HEK293 (cell line): ENCODE measurements around the gene VEZT.
A peak's percentile ranks its signal among the peaks of the same experiment; 100 is the strongest.

Source experiments
- CTCF ChIA-PET: fragments of 350-600 bp; formaldehyde crosslinking; extraction: SDS; loops from one replicate; lab custom pipeline; 2021; ENCODE audit warnings: antibody characterized with exemption; lab: Yijun Ruan, JAX
- POLR2A ChIA-PET: fragments of 300-600 bp; formaldehyde crosslinking; extraction: SDS; loops from one replicate; lab custom pipeline; 2020; ENCODE audit warnings: antibody characterized with exemption, inconsistent platforms; lab: Yijun Ruan, JAX
- H3K27ac ChIP-seq: fragments of 200-500 bp; sonication (Bioruptor generic); 2 replicates; pipeline ENCODE4 v1.5.1; 2014; ENCODE audit warnings: low read depth, low read length, control low read depth, inconsistent platforms; ENCODE audit errors: extremely low read depth
- H3K36me3 ChIP-seq, 2 experiments: fragments of 200-500 bp in 1 of 2; sonication (Bioruptor generic) in 1 of 2; 1 replicate in 1 of 2; 2 replicates in 1 of 2; pipeline ENCODE4 v1.5.1; 2014 to 2017; ENCODE audit warnings: inconsistent platforms in 2 of 2, low read length in 2 of 2; ENCODE audit not compliant: control insufficient read depth in 2 of 2, insufficient read depth in 1 of 2
- H3K4me1 ChIP-seq: fragments of 200-500 bp; sonication (Bioruptor generic); 2 replicates; pipeline ENCODE4 v1.5.1; 2014; ENCODE audit warnings: mild to moderate bottlenecking, low read length, inconsistent platforms; ENCODE audit not compliant: control insufficient read depth, insufficient read depth
- H3K4me3 ChIP-seq: 2 replicates; pipeline ENCODE4 v1.5.1; 2011; ENCODE audit warnings: low read depth, mild to moderate bottlenecking, control low read depth, low read length, moderate library complexity
- H3K9me3 ChIP-seq: fragments of 200-500 bp; sonication (Bioruptor generic); 2 replicates; pipeline ENCODE4 v1.5.1; 2014; ENCODE audit warnings: low read depth, low read length, inconsistent platforms; ENCODE audit not compliant: control insufficient read depth, insufficient read depth
- IKZF3 ChIP-seq: fragments of 450-650 bp; IDR thresholded peaks from 2 replicates; pipeline ENCODE4 v1.5.0; 2018; ENCODE audit warnings: missing biosample characterization, mild to moderate bottlenecking, missing genetic modification characterization, moderate library complexity
- KLF1 ChIP-seq: fragments of 450-650 bp; formaldehyde crosslinking; IDR thresholded peaks from 2 replicates; pipeline ENCODE4 v1.5.1; 2016; ENCODE audit warnings: missing biosample characterization, missing genetic modification characterization
- SALL2 ChIP-seq: fragments of 450-650 bp; formaldehyde crosslinking; IDR thresholded peaks from 2 replicates; pipeline ENCODE4 v1.5.0; 2017; ENCODE audit warnings: missing biosample characterization, mild to moderate bottlenecking, missing genetic modification characterization, borderline replicate concordance
- SCRT1 ChIP-seq: fragments of 450-650 bp; formaldehyde crosslinking; IDR thresholded peaks from 2 replicates; pipeline ENCODE4 v1.5.1; 2016; ENCODE audit warnings: missing biosample characterization, missing genetic modification characterization, borderline replicate concordance
- SCRT2 ChIP-seq: fragments of 450-650 bp; formaldehyde crosslinking; IDR thresholded peaks from 2 replicates; pipeline ENCODE4 v1.5.1; 2016; ENCODE audit warnings: missing biosample characterization, missing genetic modification characterization
- ZBTB1 ChIP-seq: fragments of 450-650 bp; formaldehyde crosslinking; IDR thresholded peaks from 2 replicates; pipeline ENCODE4 v1.5.1; 2016; ENCODE audit warnings: missing biosample characterization, missing genetic modification characterization
- ZBTB20 ChIP-seq: fragments of 450-650 bp; formaldehyde crosslinking; IDR thresholded peaks from 2 replicates; pipeline ENCODE4 v1.5.1; 2016; ENCODE audit warnings: missing biosample characterization, missing genetic modification characterization
- ZBTB49 ChIP-seq: fragments of 450-650 bp; formaldehyde crosslinking; IDR thresholded peaks from 2 replicates; pipeline ENCODE4 v1.5.1; 2016; ENCODE audit warnings: missing biosample characterization, missing genetic modification characterization, low read depth
- ZBTB8A ChIP-seq: fragments of 450-650 bp; formaldehyde crosslinking; IDR thresholded peaks from 2 replicates; pipeline ENCODE4 v1.5.1; 2016; ENCODE audit warnings: missing biosample characterization, missing genetic modification characterization
- ZEB2 ChIP-seq: fragments of 450-650 bp; formaldehyde crosslinking; IDR thresholded peaks from 2 replicates; pipeline ENCODE4 v1.5.1; 2016; ENCODE audit warnings: missing biosample characterization, missing genetic modification characterization
- ZFP37 ChIP-seq: fragments of 450-650 bp; formaldehyde crosslinking; IDR thresholded peaks from 2 replicates; pipeline ENCODE4 v1.5.1; 2016; ENCODE audit warnings: missing biosample characterization, missing genetic modification characterization
- ZNF157 ChIP-seq: fragments of 450-650 bp; formaldehyde crosslinking; IDR thresholded peaks from 2 replicates; pipeline ENCODE4 v1.5.1; 2016; ENCODE audit warnings: missing biosample characterization, missing genetic modification characterization
- ZNF169 ChIP-seq: fragments of 450-650 bp; formaldehyde crosslinking; IDR thresholded peaks from 2 replicates; pipeline ENCODE4 v1.5.1; 2016; ENCODE audit warnings: missing biosample characterization, missing genetic modification characterization
- ZNF202 ChIP-seq: fragments of 450-650 bp; formaldehyde crosslinking; IDR thresholded peaks from 2 replicates; pipeline ENCODE4 v1.5.1; 2016; ENCODE audit warnings: missing biosample characterization, missing genetic modification characterization, borderline replicate concordance
- ZNF211 ChIP-seq: fragments of 450-650 bp; formaldehyde crosslinking; IDR thresholded peaks from 2 replicates; pipeline ENCODE4 v1.5.1; 2016; ENCODE audit warnings: low read depth, missing biosample characterization, missing genetic modification characterization
- ZNF223 ChIP-seq: fragments of 450-650 bp; formaldehyde crosslinking; IDR thresholded peaks from 2 replicates; pipeline ENCODE4 v1.5.1; 2016; ENCODE audit warnings: missing biosample characterization, missing genetic modification characterization
- ZNF324 ChIP-seq: fragments of 450-650 bp; formaldehyde crosslinking; IDR thresholded peaks from 2 replicates; pipeline ENCODE4 v1.5.1; 2016; ENCODE audit warnings: missing biosample characterization, missing genetic modification characterization
- ZNF350 ChIP-seq: fragments of 450-650 bp; formaldehyde crosslinking; IDR thresholded peaks from 2 replicates; pipeline ENCODE4 v1.5.0; 2017; ENCODE audit warnings: missing biosample characterization, mild to moderate bottlenecking, missing genetic modification characterization
- ZNF501 ChIP-seq: fragments of 450-650 bp; formaldehyde crosslinking; IDR thresholded peaks from 2 replicates; pipeline ENCODE4 v1.5.1; 2016; ENCODE audit warnings: missing biosample characterization, missing genetic modification characterization
- ZNF510 ChIP-seq: fragments of 450-650 bp; formaldehyde crosslinking; IDR thresholded peaks from 2 replicates; pipeline ENCODE4 v1.5.1; 2018; ENCODE audit warnings: mild to moderate bottlenecking, missing genetic modification characterization, missing biosample characterization; ENCODE audit not compliant: insufficient replicate concordance
- ZNF530 ChIP-seq: fragments of 450-650 bp; formaldehyde crosslinking; IDR thresholded peaks from 2 replicates; pipeline ENCODE4 v1.5.1; 2016; ENCODE audit warnings: low read depth, missing biosample characterization, missing genetic modification characterization
- ZNF571 ChIP-seq: fragments of 450-650 bp; formaldehyde crosslinking; IDR thresholded peaks from 2 replicates; pipeline ENCODE4 v1.5.0; 2017; ENCODE audit warnings: missing biosample characterization, missing genetic modification characterization
- ZNF626 ChIP-seq: fragments of 450-650 bp; sonication (Bioruptor Pico); formaldehyde crosslinking; IDR thresholded peaks from 2 replicates; pipeline ENCODE4 v1.5.1; 2018; ENCODE audit warnings: missing biosample characterization, missing genetic modification characterization, inconsistent platforms
- ZNF658 ChIP-seq: fragments of 450-650 bp; formaldehyde crosslinking; IDR thresholded peaks from 2 replicates; pipeline ENCODE4; 2016; ENCODE audit warnings: missing biosample characterization, missing genetic modification characterization
- ZNF660 ChIP-seq: fragments of 450-650 bp; IDR thresholded peaks from 2 replicates; pipeline ENCODE4 v1.5.1; 2018; ENCODE audit warnings: missing biosample characterization, mild to moderate bottlenecking, missing genetic modification characterization
- ZNF768 ChIP-seq: fragments of 450-650 bp; formaldehyde crosslinking; IDR thresholded peaks from 2 replicates; pipeline ENCODE4 v1.5.1; 2018; ENCODE audit warnings: missing biosample characterization, mild to moderate bottlenecking, missing genetic modification characterization
- TF ChIP-seq, protein P1 (sequence below): fragments of 450-650 bp; formaldehyde crosslinking; IDR thresholded peaks from 2 replicates; pipeline ENCODE4 v1.5.1; 2017; ENCODE audit warnings: missing biosample characterization, missing genetic modification characterization
- TF ChIP-seq, protein P2 (sequence below): fragments of 450-650 bp; formaldehyde crosslinking; IDR thresholded peaks from 2 replicates; pipeline ENCODE4 v1.5.1; 2016; ENCODE audit warnings: missing biosample characterization, missing genetic modification characterization

The VEZT gene

DNA sequence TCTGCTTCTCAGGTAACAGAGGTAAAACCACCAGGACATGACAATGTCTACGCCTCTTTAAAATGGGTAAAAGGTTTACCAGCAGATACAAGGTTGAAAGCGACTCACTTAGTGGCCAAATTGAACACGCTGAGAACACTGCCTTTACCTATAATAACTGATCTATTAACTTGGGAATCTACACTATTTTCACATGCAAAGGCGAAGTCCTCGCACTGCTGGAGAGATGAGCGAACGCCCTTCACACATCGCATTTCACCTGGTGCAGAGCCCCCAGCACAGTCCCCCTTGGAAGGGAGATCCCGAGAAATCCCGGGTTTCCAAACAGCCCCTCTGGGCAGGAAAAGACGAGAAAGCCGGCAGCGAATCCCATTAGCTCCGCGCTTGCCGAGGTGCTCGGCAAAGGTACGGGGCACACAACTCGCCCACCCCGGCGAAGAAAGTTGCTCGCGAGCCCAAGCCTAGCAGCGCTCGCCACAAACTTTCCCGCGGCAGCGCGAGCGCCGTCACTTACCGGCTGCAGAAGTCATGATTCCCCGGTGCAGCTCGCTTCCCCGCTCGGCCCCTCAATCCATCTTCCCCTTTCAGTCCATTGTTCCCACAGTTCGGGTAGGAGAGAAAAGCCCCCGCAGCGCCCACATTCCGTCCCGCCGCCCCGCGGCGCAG is 763 bp upstream of the VEZT start (continued):
- TF ChIP-seq KLF1 (tag by site-specific recombination) (no peak), ZNF211 (tag by site-specific recombination) (no peak), ZNF223 (no peak)

- Histone ChIP-seq H3K27ac (peak overlapping the region; percentile 96), H3K9me3 (no peaks in the 10 kb centered on the region), H3K36me3 (peaks cover 0 to 3% of the 10 kb centered on the region in 2 experiments; a peak in 1 of 3 replicates), H3K4me3 (peak overlapping the region; percentile 81), H3K4me1 (peaks cover 4% of the 10 kb centered on the region; the same call in 1 of the 2 replicates)
- ChIA-PET POLR2A (interaction anchor here (0.9 to 1.5 kb wide), 8 partner anchors 12 to 256 kb away, joined by 3 to 26 read pairs (median 6); partner anchors contain the start of genes METAP2 and NR2C1), CTCF (interaction anchor here (0.5 to 0.9 kb wide), 5 partner anchors 27 to 147 kb away, joined by 3 to 5 read pairs (median 3); no protein-coding TSS in a partner anchor)
- TF ChIP-seq ZNF324 (0 out of 2 replicates have a peak, but pooled peaks have one; percentile 0), ZNF510 (no peak), ZBTB49 (no peak), ZNF501 (0 out of 2 replicates have a peak, but pooled peaks have one; percentile 4), ZNF660 (tag by site-specific recombination) (peak; percentile 3; the same call in 1 of the 2 replicates), ZEB2 (tag by site-specific recombination) (peak; percentile 83; the same call in 1 of the 2 replicates), IKZF3 (tag by site-specific recombination) (no peak), SALL2 (no peak), ZNF530 (no peak), ZNF768 (no peak), ZBTB20 (tag by site-specific recombination) (peak; percentile 40), ZBTB8A (tag by site-specific recombination) (peak; percentile 50), ZNF658 (tag by site-specific recombination) (no peak), ZNF350 (tag by site-specific recombination) (no peak), ZNF169 (no peak), ZNF157 (no peak), ZNF571 (tag by site-specific recombination) (no peak), SCRT1 (no peak), SCRT2 (peak; percentile 74), ZFP37 (0 out of 2 replicates have a peak, but pooled peaks have one; percentile 16), ZBTB1 (tag by site-specific recombination) (no peak), ZNF626 (tag by site-specific recombination) (no peak), ZNF202 (tag by site-specific recombination) (no peak)
- TF ChIP-seq, protein P1, sequence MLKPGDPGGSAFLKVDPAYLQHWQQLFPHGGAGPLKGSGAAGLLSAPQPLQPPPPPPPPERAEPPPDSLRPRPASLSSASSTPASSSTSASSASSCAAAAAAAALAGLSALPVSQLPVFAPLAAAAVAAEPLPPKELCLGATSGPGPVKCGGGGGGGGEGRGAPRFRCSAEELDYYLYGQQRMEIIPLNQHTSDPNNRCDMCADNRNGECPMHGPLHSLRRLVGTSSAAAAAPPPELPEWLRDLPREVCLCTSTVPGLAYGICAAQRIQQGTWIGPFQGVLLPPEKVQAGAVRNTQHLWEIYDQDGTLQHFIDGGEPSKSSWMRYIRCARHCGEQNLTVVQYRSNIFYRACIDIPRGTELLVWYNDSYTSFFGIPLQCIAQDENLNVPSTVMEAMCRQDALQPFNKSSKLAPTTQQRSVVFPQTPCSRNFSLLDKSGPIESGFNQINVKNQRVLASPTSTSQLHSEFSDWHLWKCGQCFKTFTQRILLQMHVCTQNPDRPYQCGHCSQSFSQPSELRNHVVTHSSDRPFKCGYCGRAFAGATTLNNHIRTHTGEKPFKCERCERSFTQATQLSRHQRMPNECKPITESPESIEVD (tag by site-specific recombination): no peak
- TF ChIP-seq, protein P2, sequence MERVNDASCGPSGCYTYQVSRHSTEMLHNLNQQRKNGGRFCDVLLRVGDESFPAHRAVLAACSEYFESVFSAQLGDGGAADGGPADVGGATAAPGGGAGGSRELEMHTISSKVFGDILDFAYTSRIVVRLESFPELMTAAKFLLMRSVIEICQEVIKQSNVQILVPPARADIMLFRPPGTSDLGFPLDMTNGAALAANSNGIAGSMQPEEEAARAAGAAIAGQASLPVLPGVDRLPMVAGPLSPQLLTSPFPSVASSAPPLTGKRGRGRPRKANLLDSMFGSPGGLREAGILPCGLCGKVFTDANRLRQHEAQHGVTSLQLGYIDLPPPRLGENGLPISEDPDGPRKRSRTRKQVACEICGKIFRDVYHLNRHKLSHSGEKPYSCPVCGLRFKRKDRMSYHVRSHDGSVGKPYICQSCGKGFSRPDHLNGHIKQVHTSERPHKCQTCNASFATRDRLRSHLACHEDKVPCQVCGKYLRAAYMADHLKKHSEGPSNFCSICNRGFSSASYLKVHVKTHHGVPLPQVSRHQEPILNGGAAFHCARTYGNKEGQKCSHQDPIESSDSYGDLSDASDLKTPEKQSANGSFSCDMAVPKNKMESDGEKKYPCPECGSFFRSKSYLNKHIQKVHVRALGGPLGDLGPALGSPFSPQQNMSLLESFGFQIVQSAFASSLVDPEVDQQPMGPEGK (tag by site-specific recombination): peak; percentile 26; the same call in 1 of the 2 replicates
Measured at GRCh38 chr12:95218150-95219133, 835 bp downstream of the VEZT start.
